SK-N-MC (cell line): ENCODE data around the gene CTNNA2.

Experiments
- EZH2 ChIP-seq: fragments of 200-600 bp; sonication (generic); IDR thresholded peaks from one replicate; pipeline ENCODE4 v1.6.1; 2017; ENCODE audit warnings: antibody characterized with exemption
- FOXP2 ChIP-seq: optimal IDR thresholded peaks from 2 replicates; pipeline ENCODE3; 2011; ENCODE audit warnings: mild to moderate bottlenecking, moderate library complexity; ENCODE audit not compliant: insufficient read depth; ENCODE audit errors: extremely low read length, control extremely low read depth
- POLR2AphosphoS5 ChIP-seq: IDR thresholded peaks from 2 replicates; pipeline ENCODE4 v1.6.1; 2012; ENCODE audit warnings: mild to moderate bottlenecking, low read depth, low read length, borderline replicate concordance

- TF ChIP-seq POLR2AphosphoS5 (no peak), EZH2 (no peak), FOXP2 (no peak)
Measured at GRCh38 chr2:80302001-80302313, 789.1 kb downstream of the CTNNA2 start.
